SKM-1 treated with dmso at 0.1 percent for 144 hours (cell line): ENCODE results near the gene NFIB.

Experiments used
- DNase-seq: peaks from one replicate; lab custom pipeline; 2025; ENCODE audit not compliant: unreplicated experiment; lab: John Stamatoyannopoulos, UW

Gene NFIB

DNA sequence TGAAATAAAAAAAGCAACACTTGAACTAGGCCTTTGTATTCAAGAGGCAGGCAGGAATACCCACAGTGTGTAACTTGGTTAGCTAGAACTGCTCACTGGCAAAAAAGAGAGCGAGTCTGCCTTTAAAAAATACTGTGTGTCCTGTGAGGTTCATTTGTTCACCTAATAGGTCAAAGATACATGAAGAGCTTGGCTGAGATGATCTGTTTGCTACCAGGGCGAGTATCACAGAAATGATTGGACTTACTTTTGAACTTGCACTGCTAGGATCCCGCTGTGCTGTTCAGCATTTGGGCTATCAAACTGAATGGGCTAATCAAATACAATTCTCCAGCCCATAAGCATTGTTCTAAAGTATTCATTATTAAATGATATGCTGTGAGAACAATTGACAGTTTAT, 229.1 kb downstream of the NFIB start:
- DNase-seq = no peak

- no peak for DNase-seq
Measured at GRCh38 chr9:14083366-14083765, 230.6 kb downstream of the NFIB start.

DNA sequence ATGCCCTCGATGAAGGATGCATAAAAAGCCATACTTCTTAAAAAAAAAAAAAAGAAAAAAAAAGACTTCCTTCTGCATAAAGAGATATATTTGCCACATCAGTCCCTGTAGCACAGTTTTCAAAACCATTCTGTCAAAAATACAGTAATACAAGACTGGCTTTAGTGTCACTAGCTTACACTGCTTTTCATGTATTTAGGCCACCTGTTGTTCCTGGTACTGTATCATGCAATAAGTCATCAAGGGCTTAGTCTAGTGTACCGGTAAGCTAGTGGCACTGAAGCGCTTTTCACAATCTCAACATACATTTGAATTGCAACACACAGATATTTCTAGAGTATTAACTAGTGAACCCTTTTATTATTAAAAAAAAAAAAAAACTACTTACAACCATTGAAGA, 231.2 kb downstream of the NFIB start:
- no peak for DNase-seq

GRCh38 chr9:14081745-14082144, 232.2 kb downstream of the NFIB start:
- no peak for DNase-seq

GRCh38 chr9:14080959-14081542, 232.9 kb downstream of the NFIB start:
- peak; percentile 23 for DNase-seq

- DNase-seq = no peak
Measured at GRCh38 chr9:14079440-14079839, 234.5 kb downstream of the NFIB start.

GRCh38 chr9:14077672-14078071, 236.3 kb downstream of the NFIB start:
- DNase-seq = no peak

DNA sequence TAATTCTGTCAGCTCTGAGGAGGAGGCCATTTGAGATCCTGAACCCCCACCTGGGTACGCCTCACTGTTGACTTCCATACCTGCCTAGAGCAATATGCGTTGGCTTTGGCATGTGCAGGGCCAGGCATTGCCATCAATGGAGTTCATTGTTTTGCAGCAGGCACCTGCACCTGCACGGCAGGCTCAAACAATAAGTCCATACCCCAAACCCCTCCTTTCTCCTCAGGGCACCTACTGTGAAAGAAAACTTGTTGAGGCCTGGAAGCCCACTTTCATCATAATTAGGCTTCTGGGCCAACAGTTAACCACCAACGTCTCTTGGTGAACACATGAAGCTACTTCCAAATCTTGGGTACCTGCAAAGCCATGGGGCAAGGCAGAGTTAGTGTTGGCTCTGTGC, 238.7 kb downstream of the NFIB start:
- no peak for DNase-seq

- DNase-seq = no peak
Measured at GRCh38 chr9:14072850-14073249, 241.1 kb downstream of the NFIB start.

DNA sequence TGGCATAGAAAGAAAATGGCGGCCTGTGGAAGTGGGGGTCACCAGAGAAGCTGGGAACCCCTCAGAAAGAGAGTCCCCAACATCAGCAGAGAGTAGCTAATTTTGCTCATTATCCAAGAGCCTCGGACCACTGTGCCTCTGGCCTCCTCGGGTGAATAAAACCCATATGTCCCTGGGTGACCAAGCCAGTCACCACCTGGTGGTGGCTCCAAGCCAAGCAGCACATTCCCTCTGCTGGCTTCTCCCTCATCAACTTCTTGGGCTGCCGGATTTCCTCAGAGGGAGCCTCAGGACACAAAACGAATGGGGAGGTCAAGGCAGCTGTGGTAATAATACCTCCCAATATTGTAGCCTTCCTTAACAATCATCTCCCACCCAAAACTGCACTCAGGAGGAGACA, 242.5 kb downstream of the NFIB start:
- DNase-seq = no peak

DNA sequence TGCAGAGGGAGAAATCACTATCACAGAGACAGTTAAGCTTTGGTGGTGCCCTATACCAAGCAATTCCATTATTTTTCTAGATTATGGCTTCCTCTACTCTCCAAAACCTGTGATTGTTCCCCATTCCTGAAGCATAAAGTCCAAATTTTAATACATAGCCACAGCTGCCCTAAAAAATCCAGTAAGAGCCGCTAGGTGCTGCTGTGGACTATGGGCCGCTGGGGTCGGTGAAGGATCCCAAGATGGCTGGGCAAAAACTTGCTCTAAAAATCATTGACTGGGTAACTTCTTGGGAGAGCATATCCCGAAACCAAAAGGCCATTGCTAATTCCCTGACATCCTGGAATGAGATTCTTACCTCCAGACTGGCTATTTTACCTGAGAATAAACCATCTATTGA, 245.3 kb downstream of the NFIB start:
- DNase-seq = no peak

GRCh38 chr9:14066831-14067230, 247.1 kb downstream of the NFIB start:
- DNase-seq = no peak

DNA sequence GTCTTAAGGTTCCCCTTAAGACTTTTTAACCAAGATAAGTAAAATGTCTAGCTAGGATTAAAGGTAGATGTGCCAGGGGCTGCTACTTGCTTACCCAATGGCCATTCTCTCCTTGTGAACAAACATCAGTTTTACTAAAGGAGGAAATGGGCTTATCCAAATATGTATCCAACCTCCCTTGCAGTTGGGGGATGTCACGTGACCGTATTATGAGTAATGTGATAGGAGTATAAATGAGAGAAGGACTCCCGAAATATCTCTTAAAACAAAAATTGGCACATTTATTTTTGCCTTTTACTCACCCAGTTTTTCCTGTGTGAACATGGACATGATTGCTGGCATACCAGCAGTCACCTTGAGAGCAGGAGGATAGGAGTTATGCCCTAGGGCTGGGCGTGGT, 247.9 kb downstream of the NFIB start:
- no peak for DNase-seq

GRCh38 chr9:14064940-14065339, 249.0 kb downstream of the NFIB start:
- DNase-seq = no peak

GRCh38 chr9:14063756-14064155, 250.2 kb downstream of the NFIB start:
- DNase-seq = no peak

- DNase-seq = no peak
Measured at GRCh38 chr9:14062586-14063221, 251.2 kb downstream of the NFIB start.

GRCh38 chr9:14061936-14062585, 251.9 kb downstream of the NFIB start:
- DNase-seq = no peak

GRCh38 chr9:14058325-14058688, 255.6 kb downstream of the NFIB start:
- DNase-seq = no peak

GRCh38 chr9:14057368-14058324, 256.3 kb downstream of the NFIB start:
- no peak for DNase-seq

DNA sequence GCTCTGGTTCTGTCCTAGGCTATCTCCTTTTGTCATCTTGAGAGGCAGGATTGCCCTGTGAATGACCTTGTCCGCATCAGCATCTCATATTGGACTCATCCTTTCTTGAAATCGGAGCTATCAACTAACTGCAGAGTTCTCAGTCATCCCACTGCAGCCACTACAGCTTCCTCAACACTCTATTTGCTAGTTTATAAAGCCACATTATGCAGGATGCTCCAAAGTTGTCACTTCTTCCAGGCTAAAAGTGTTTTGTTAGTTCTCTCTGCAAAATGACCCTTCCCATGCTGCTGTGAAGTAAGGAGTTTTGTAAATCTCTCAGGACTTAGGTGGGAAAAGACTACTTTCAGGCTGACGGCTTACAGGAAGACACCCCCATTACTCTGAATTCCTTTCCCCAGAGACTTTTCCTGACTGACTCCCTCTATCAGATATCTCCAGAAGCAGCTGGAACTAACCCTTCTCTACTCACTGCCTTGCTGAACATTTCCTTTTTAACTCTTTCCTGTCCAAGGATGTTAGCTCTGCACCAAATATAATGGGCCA, 257.6 kb downstream of the NFIB start:
- DNase-seq = no peak

- no peak for DNase-seq
Measured at GRCh38 chr9:14054096-14054495, 259.8 kb downstream of the NFIB start.
